K562 (cell line): ENCODE results near the gene DNAJC11. TPM values are rescaled to one million over a fixed set of nuclear protein-coding genes. Genes with fewer than 3 reads are reported as not detected.
A peak's percentile ranks its signal among the peaks of the same experiment; 100 is the strongest.

Source experiments
- CAMTA2 ChIP-seq: fragments of 250-450 bp; sonication (Bioruptor Pico); conservative IDR thresholded peaks from 2 replicates; pipeline ENCODE4 v1.5.1; 2022
- CREBBP ChIP-seq: IDR thresholded peaks from one replicate; pipeline ENCODE4 v1.6.1; 2012; ENCODE audit warnings: low read depth, mild to moderate bottlenecking, control low read depth, inconsistent platforms, low read length
- KDM2B ChIP-seq: fragments of 250-450 bp; sonication (Bioruptor Pico); IDR thresholded peaks from 2 replicates; pipeline ENCODE4 v1.8.0; 2021; ENCODE audit warnings: mild to moderate bottlenecking, moderate library complexity
- L3MBTL2 ChIP-seq: fragments of 450-650 bp; IDR thresholded peaks from 2 replicates; pipeline ENCODE4 v1.6.1; 2016; ENCODE audit warnings: mild to moderate bottlenecking, moderate library complexity
- RBM25 ChIP-seq: fragments of 200-400 bp; formaldehyde crosslinking; IDR thresholded peaks from 2 replicates; pipeline ENCODE4 v1.6.1; 2018; ENCODE audit warnings: low read length, low read depth, moderate library complexity; ENCODE audit not compliant: severe bottlenecking
- SRSF9 ChIP-seq: fragments of 200-400 bp; formaldehyde crosslinking; IDR thresholded peaks from 2 replicates; pipeline ENCODE4 v1.6.1; 2017; ENCODE audit warnings: low read depth, low read length, borderline replicate concordance
- ZBTB7A ChIP-seq: IDR thresholded peaks from 2 replicates; pipeline ENCODE4 v1.6.1; 2011; ENCODE audit warnings: low read depth, mild to moderate bottlenecking, low read length, moderate library complexity, borderline replicate concordance; ENCODE audit not compliant: control insufficient read depth
- ZNF551 ChIP-seq: fragments of 250-450 bp; sonication (Bioruptor Pico); IDR thresholded peaks from 2 replicates; pipeline ENCODE4 v1.5.0; 2021; ENCODE audit warnings: mild to moderate bottlenecking, moderate library complexity
- polyA plus RNA-seq, 8 experiments: library from polyadenylated mRNA; depleted of rRNA in 4 of 8; stranded (reverse) in 5 of 8; unstranded in 3 of 8; fragments of >200 nt; fragmentation: Nextera tagmentation in 2 of 8; fragmentation: Illumina TruSeq in 1 of 8; extraction: Ambion mirVana in 2 of 8; extraction: Trizol in 1 of 8; gene quantifications; 2 replicates each; pipeline versions ENCODE4 v1.2.1 to v1.2.3, GENCODE V29; 2011 to 2014; ENCODE audit warnings: inconsistent platforms in 1 of 8, missing spikeins in 1 of 8
- total RNA-seq, 7 experiments: library from RNA; depleted of rRNA in 6 of 7; stranded (reverse); fragments of >200 nt in 6 of 7; fragmentation: Illumina TruSeq in 2 of 7; extraction: Trizol in 2 of 7; gene quantifications; 2 replicates each; pipeline versions ENCODE4 v1.2.1 to v1.2.3, GENCODE V29; 2011 to 2021; ENCODE audit warnings: low replicate concordance in 1 of 7
- TF ChIP-seq, protein P1 (sequence below): sonication (generic); formaldehyde crosslinking; IDR thresholded peaks from 2 replicates; pipeline ENCODE4 v1.8.1; 2023; ENCODE audit warnings: mild to moderate bottlenecking, missing genetic modification reagents
- TF ChIP-seq, protein P2 (sequence below): sonication (generic); formaldehyde crosslinking; IDR thresholded peaks from 2 replicates; pipeline ENCODE4 v1.8.1; 2023; ENCODE audit warnings: mild to moderate bottlenecking, missing genetic modification reagents
- TF ChIP-seq, protein P3 (sequence below): sonication (generic); formaldehyde crosslinking; IDR thresholded peaks from 2 replicates; pipeline ENCODE4 v1.9.0; 2022; ENCODE audit warnings: mild to moderate bottlenecking, missing genetic modification reagents
- TF ChIP-seq, protein P4 (sequence below): sonication (generic); formaldehyde crosslinking; IDR thresholded peaks from 2 replicates; pipeline ENCODE4 v1.8.1; 2023; ENCODE audit warnings: mild to moderate bottlenecking, missing genetic modification reagents
- TF ChIP-seq, protein P5 (sequence below): fragments of 250-450 bp; sonication (Bioruptor Pico); IDR thresholded peaks from 2 replicates; pipeline ENCODE4 v1.4.0; 2020; ENCODE audit warnings: mild to moderate bottlenecking
- TF ChIP-seq, protein P6 (sequence below), 2 experiments: fragments of 450-650 bp in 1 of 2; sonication (generic) in 1 of 2; formaldehyde crosslinking in 1 of 2; IDR thresholded peaks in 1 of 2; conservative IDR thresholded peaks in 1 of 2; 2 replicates each; pipeline versions ENCODE4 v1.6.1 to v1.8.1; 2016 to 2023; ENCODE audit warnings: mild to moderate bottlenecking in 2 of 2, moderate library complexity in 2 of 2, inconsistent platforms in 1 of 2, missing genetic modification reagents in 1 of 2
- TF ChIP-seq, protein P7 (sequence below), 2 experiments: fragments of 450-650 bp; IDR thresholded peaks; 2 replicates each; pipeline ENCODE4 v1.6.1; 2016

DNAJC11 gene
- total and polyA plus RNA-seq, 9 of the 15 experiments (the other 6 are each of a cell fraction or from before 2014, with no cell fraction given): 14.1 to 123 (median 76.6) TPM

DNA sequence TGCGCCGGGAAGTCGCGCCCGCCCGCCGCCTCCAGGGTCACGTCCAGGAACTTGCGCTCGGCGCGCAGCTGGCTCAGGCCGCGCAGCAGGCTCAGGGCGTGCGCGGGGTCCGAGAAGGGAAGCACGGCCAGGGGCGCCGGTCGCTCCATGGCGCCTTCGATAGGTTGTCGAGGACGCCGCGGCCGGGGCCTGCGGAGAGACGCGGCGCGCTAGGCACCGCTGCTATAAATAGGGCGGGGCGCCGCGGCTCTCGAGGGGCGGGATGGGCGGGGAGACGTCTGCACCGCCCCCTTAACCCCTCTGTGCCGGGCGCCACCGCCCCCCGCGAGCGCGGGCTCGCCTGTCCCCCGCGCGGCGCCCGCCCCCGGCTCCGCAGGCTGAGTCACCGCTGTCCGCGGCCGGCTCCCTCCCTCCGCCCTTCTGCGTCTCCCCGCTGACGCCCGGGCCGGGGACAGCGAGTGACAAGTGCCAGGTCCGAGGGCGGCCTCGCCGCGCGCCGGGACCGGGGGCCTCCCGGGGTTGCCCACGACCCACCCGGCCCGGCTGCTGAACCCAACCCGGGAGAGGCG lies 98.9 kb downstream of the DNAJC11 start, which contains the start of gene KLHL21 (continued):
- TF ChIP-seq, protein P1, sequence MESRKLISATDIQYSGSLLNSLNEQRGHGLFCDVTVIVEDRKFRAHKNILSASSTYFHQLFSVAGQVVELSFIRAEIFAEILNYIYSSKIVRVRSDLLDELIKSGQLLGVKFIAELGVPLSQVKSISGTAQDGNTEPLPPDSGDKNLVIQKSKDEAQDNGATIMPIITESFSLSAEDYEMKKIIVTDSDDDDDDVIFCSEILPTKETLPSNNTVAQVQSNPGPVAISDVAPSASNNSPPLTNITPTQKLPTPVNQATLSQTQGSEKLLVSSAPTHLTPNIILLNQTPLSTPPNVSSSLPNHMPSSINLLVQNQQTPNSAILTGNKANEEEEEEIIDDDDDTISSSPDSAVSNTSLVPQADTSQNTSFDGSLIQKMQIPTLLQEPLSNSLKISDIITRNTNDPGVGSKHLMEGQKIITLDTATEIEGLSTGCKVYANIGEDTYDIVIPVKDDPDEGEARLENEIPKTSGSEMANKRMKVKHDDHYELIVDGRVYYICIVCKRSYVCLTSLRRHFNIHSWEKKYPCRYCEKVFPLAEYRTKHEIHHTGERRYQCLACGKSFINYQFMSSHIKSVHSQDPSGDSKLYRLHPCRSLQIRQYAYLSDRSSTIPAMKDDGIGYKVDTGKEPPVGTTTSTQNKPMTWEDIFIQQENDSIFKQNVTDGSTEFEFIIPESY (CRISPR knock-in tag): 0 out of 2 replicates have a peak, but pooled peaks have one; percentile 10
- 0 out of 2 replicates have a peak, but pooled peaks have one; percentile 7 for TF ChIP-seq L3MBTL2
- TF ChIP-seq ZBTB7A: peak; percentile 95
- TF ChIP-seq, protein P2, sequence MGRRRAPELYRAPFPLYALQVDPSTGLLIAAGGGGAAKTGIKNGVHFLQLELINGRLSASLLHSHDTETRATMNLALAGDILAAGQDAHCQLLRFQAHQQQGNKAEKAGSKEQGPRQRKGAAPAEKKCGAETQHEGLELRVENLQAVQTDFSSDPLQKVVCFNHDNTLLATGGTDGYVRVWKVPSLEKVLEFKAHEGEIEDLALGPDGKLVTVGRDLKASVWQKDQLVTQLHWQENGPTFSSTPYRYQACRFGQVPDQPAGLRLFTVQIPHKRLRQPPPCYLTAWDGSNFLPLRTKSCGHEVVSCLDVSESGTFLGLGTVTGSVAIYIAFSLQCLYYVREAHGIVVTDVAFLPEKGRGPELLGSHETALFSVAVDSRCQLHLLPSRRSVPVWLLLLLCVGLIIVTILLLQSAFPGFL: peak; percentile 14; the same call in 1 of the 2 replicates
- TF ChIP-seq, protein P3, sequence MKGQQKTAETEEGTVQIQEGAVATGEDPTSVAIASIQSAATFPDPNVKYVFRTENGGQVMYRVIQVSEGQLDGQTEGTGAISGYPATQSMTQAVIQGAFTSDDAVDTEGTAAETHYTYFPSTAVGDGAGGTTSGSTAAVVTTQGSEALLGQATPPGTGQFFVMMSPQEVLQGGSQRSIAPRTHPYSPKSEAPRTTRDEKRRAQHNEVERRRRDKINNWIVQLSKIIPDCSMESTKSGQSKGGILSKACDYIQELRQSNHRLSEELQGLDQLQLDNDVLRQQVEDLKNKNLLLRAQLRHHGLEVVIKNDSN: no peak
- TF ChIP-seq CREBBP: no peak
- no peak for TF ChIP-seq ZNF551 (CRISPR knock-in tag)
- TF ChIP-seq, protein P4, sequence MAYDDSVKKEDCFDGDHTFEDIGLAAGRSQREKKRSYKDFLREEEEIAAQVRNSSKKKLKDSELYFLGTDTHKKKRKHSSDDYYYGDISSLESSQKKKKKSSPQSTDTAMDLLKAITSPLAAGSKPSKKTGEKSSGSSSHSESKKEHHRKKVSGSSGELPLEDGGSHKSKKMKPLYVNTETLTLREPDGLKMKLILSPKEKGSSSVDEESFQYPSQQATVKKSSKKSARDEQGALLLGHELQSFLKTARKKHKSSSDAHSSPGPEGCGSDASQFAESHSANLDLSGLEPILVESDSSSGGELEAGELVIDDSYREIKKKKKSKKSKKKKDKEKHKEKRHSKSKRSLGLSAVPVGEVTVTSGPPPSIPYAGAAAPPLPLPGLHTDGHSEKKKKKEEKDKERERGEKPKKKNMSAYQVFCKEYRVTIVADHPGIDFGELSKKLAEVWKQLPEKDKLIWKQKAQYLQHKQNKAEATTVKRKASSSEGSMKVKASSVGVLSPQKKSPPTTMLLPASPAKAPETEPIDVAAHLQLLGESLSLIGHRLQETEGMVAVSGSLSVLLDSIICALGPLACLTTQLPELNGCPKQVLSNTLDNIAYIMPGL (CRISPR knock-in tag): 0 out of 2 replicates have a peak, but pooled peaks have one; percentile 60
- TF ChIP-seq RBM25: peak; percentile 100
- TF ChIP-seq, protein P5, sequence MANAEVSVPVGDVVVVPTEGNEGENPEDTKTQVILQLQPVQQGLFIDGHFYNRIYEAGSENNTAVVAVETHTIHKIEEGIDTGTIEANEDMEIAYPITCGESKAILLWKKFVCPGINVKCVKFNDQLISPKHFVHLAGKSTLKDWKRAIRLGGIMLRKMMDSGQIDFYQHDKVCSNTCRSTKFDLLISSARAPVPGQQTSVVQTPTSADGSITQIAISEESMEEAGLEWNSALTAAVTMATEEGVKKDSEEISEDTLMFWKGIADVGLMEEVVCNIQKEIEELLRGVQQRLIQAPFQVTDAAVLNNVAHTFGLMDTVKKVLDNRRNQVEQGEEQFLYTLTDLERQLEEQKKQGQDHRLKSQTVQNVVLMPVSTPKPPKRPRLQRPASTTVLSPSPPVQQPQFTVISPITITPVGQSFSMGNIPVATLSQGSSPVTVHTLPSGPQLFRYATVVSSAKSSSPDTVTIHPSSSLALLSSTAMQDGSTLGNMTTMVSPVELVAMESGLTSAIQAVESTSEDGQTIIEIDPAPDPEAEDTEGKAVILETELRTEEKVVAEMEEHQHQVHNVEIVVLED (CRISPR knock-in tag): peak; percentile 86
- TF ChIP-seq KDM2B: peak; percentile 92
- 0 out of 2 replicates have a peak, but pooled peaks have one; percentile 68 for TF ChIP-seq CAMTA2 (CRISPR knock-in tag)
- TF ChIP-seq SRSF9: no peak
- TF ChIP-seq, protein P6, sequence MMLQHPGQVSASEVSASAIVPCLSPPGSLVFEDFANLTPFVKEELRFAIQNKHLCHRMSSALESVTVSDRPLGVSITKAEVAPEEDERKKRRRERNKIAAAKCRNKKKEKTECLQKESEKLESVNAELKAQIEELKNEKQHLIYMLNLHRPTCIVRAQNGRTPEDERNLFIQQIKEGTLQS (IDR thresholded peaks at IDR 0.05): peak; percentile 56
- TF ChIP-seq, protein P6 (CRISPR knock-in tag; conservative IDR thresholded peaks at IDR 0.05): peak; percentile 32; the same call in 1 of the 2 replicates
- TF ChIP-seq, protein P7, sequence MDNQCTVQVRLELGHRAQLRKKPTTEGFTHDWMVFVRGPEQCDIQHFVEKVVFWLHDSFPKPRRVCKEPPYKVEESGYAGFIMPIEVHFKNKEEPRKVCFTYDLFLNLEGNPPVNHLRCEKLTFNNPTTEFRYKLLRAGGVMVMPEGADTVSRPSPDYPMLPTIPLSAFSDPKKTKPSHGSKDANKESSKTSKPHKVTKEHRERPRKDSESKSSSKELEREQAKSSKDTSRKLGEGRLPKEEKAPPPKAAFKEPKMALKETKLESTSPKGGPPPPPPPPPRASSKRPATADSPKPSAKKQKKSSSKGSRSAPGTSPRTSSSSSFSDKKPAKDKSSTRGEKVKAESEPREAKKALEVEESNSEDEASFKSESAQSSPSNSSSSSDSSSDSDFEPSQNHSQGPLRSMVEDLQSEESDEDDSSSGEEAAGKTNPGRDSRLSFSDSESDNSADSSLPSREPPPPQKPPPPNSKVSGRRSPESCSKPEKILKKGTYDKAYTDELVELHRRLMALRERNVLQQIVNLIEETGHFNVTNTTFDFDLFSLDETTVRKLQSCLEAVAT (IDR thresholded peaks at IDR 0.05): no peak
